ENCODE measurements around the gene GABBR2.

GABBR2 gene

DNA sequence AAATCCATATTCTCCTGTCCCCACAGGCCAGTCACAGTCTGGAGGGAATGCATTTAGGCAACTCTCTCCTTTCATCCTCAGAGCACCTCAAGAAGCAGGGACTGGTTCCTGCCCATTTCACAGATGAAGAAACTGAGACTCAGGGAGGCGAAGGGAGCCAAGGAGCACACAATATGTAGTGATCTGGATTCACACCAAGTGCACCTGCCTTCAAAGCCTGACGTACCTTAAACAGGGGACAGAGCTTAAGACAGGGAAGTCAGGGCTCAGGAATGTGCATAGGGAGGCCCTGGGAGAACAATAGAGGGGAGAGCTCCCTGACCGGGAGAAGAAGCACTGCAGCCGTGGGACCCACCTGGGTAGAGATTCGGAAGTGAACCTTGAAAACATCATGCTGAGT is 83.0 kb downstream of the GABBR2 start:
- DNase-seq = no peak

GRCh38 chr9:98619788-98620187 is 88.9 kb downstream of the GABBR2 start:
- no peak for DNase-seq

DNA sequence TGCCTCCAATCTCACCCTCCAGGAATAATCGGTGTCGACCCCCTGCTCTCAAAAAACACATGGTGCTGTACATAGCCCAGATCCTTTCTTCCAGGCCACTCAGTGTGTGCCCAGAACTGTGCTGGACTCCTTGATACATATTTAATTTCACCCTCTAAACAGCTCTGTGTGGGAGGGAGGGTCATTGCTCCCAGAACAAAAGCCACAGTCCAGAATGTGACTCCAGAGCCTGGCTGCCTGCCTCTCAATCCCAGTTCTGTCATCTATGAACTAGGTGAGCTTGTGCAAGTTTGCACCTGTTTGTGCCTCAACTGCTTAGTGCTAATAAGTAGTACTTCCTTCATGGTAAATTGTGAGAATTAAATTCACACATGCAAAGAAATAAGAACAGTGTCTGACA is 93.1 kb downstream of the GABBR2 start:
- no peak for DNase-seq

- no peak for DNase-seq
Observed at GRCh38 chr9:98614941-98615340, 93.8 kb downstream of the GABBR2 start.

DNA sequence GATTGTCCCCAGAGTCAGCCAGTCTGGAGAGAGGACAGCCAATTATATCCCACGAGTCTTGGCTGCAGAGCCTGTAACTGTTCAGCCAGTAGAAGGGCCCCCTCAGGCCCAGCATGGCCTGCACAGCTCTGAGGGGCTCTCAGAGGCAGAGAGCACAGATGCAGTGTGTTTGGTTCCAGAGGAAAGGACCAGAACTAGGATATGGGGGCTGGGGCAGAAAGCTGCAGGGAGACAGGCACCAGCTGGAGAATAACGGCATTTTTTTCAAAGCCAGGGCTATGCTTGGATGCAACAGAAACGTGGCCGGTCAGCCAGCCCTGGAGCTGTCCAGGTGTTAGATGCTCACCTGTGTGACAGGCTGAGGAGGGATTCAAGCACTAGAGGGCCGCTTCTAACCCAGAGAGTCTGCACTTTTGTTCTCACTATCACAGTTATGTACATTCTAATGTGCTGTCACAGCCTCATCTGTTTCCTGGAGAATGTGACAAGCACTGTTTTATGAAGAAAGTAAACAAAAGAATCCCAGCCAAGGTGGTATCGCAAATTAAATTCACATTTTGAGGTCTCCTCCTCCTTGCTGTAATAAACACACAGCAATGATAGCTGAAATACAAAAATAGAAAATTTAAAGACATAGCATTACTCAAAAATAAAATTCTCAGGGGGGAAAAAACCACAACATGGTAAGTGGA is 96.5 kb downstream of the GABBR2 start:
- no peak for DNase-seq

- no peak for DNase-seq
Observed at GRCh38 chr9:98611319-98611718, 97.4 kb downstream of the GABBR2 start.

DNA sequence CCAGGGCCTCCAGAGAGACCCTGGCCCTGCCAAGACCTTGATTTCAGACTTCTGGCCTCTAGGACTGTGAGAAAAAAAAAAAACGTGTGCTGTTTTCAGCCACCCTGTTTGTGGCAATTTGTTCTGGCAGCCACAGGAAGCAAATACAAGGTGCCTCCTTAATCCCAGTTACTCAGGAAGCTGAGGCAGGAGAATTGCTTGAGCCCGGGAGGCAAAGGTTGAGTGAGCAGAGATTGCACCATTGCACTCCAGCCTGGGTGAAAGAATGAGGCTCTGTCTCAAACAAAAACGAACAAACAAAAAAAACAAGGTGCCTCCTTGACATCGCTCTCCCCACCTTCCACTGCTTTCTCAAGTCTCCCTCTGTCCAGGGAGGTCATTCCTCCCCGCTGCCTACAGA is 98.0 kb downstream of the GABBR2 start:
- DNase-seq = no peak

DNA sequence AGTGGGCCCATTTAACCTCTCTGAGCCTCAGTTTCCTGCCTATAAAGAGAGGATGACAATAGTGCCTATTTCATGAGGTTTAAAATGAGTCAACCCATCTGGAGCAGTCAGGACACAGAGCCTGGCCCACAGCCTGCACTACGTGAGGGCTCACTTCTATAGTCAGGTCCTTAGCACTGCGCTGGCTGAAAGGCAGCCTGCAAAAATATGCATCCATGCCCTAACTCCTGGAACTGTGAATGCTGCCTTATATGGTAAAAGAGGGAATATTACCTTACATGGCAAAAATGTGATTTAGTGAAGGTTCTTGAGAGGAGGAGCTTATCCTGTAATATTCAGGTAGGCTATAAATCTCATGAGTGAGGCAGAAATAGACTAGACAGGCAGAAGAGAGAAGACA is 98.5 kb downstream of the GABBR2 start:
- DNase-seq = no peak

DNA sequence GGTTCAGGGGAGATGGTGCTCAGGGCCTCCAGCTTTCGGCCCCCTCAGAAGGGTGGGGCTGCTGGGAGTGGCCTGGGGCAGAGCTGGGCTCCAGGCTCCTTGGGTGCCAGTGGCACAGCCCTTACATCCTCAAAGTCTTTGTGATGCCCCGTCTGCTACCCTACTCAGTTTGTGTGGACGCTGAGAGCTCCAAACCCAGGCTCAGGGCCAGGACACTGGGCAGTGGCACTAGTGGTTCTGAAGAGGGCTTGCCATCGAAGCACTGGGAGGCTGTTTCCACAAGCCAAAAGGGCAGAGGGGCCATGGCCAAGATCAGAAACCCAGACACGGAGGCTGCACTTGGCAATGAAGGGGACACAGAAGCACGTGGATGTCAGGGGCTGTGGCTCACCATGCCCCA is 99.1 kb downstream of the GABBR2 start:
- DNase-seq = no peak

GRCh38 chr9:98607787-98608186 is 100.9 kb downstream of the GABBR2 start:
- DNase-seq = no peak

- no peak for DNase-seq
Observed at GRCh38 chr9:98607152-98607551, 101.6 kb downstream of the GABBR2 start.

DNA sequence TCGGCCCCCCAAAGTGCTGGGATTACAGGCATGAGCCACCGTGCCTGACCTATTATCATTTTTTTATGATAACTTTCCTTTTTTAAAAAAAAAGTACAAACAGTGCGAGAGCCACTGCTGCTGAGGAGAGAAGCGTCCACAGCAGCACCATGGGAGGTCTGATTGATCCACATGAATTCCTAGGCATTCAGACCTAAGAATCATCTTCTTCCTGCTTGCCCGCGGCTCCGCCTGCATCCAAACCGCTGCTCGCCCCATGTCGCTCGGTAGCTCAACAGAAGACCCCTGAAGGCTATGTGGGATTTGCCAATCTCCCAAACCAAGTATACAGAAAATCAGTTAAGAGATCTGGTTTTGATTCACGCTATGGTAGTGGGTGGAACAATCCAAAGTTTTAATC is 102.0 kb downstream of the GABBR2 start:
- no peak for DNase-seq

GRCh38 chr9:98605116-98605515 is 103.6 kb downstream of the GABBR2 start:
- DNase-seq = no peak

DNA sequence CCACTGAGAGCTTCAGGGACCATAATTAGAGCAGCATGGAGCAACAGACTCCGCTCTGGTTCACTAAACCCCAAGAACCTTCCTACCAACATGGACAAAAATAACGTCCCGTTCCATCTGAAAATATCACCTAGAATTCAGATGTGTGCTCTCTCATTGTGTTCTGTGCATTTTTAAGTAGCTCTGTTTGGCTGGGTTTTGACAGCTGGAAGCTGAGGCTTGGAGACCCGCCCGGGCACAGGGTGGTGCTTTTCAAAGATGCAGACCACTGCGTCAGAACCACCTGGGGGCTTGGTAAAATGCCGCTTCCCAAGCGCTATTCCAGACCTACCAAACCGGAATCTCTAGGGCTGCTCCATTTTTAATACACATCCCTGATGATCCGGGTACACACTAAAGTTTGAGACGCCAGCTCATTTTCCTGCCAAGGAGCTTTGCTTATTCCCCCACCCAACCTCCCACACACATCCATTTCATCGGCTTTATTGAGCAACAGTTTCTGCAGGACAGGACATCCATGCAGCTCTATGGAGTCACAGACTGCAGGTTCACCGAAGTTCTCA is 104.8 kb downstream of the GABBR2 start:
- no peak for DNase-seq

- no peak for DNase-seq
Observed at GRCh38 chr9:98602839-98603500, 105.8 kb downstream of the GABBR2 start.

- DNase-seq = no peak
Observed at GRCh38 chr9:98600631-98601030, 108.1 kb downstream of the GABBR2 start.

DNA sequence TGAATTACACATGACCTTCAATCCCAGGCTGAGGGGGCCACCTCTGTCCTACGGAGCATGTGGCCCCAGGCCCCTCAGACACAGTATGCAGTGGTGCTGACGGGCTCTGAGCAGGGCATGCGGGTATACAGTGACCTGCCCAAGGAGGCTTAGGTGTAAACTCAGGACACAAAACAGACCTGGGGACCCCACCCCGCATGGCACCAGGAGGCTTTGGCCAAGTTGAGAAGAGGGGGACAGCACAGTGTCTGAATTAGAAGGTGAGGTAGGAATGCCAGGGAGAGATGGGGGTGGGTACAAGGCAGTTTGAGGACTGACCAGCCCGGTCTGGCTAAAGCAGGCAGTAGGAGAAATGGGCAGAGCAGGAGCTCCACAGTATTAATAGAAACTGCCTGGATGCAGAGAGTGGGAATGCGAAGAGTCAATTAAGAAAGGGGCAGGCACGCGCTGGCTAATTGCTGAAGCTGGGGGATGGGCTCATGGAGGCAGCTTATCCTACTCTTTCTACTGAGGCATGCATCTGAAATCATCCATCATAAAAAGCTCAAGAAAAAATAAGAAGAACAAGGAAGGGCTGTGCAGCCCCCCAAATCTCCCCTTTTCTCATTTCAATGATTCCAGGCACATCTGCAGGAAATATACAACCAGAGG is 109.0 kb downstream of the GABBR2 start:
- DNase-seq = no peak

- no peak for DNase-seq
Observed at GRCh38 chr9:98598861-98599260, 109.9 kb downstream of the GABBR2 start.

DNA sequence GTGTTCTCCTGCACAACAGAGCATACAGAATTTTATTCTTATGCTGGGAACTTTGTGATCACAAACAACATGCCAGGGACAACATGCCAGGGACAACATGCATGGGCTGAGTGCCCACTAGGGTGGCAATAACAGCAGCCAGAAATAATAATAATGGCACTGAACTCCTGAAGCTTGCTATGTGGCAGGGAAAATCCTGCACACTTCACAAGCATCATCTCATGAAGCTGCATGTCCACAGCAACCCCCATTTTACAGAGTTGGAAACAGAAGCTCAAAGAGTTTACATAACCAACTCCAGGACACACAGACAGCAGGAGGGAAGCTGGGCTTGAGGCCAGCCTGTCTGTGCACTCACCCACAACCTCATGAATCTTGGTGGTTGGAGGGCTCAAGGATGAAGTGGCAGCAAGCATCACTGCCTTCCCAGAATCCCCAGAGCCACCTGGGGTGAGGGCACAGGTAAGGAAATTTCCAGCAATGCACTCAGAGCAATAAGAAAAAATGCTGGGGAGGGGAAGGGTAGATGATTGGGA is 111.4 kb downstream of the GABBR2 start:
- DNase-seq = no peak

GRCh38 chr9:98596486-98596885 is 112.2 kb downstream of the GABBR2 start:
- DNase-seq = no peak

- DNase-seq = no peak
Observed at GRCh38 chr9:98594546-98595160, 114.1 kb downstream of the GABBR2 start.

GRCh38 chr9:98593354-98594253 is 115.1 kb downstream of the GABBR2 start:
- DNase-seq = no peak

Measured in stimulated activated CD4-positive, alpha-beta T cell treated with anti-CD3 and anti-CD28 coated beads, Interleukin-4, amount 100 ng/mL, for 1 hour (primary cell).